Adrenal gland (tissue), 5 donors: ENCODE results near the gene CPNE7.

Experiments
- CTCF ChIP-seq, 6 experiments: fragments of 450-650 bp in 4 of 6; fragments of 200-600 bp in 2 of 6; sonication (generic) in 1 of 6; IDR thresholded peaks; 1 replicate in 5 of 6; 2 replicates in 1 of 6; pipeline versions ENCODE4 v1.5.1 to v1.8.0; 2016 to 2021; ENCODE audit warnings: antibody characterized with exemption in 6 of 6, mild to moderate bottlenecking in 2 of 6, moderate library complexity in 1 of 6
- POLR2A ChIP-seq, 2 donors: fragments of 450-650 bp; IDR thresholded peaks; one replicate each; pipeline ENCODE4 v1.6.1; 2017; ENCODE audit warnings: antibody characterized with exemption in 2 of 2, mild to moderate bottlenecking in 2 of 2, moderate library complexity in 1 of 2
- donor health status: DM: no; HTN: no; CAD: no.

- TF ChIP-seq CTCF (IDR thresholded peaks at IDR 0.05): no peak
- TF ChIP-seq POLR2A (IDR thresholded peaks at IDR 0.05): no peak
These were observed 18.3 kb downstream of the CPNE7 start for GRCh38 chr16:89593841-89594240.
